GM06990 (cell line): ENCODE results near the gene PRM3.
"Not testable (repeated sequence)": the region's sequence is repeated elsewhere in the genome, so short reads cannot be mapped to it uniquely, and the experiment has no call there.

Experiments used
- DNase-seq: peaks from one replicate; pipeline ENCODE4 v3.0.0-alpha.2; 2011; ENCODE audit not compliant: insufficient read length; ENCODE audit errors: extremely low read depth
- H3K27me3 ChIP-seq: replicated peaks from 2 replicates; pipeline ENCODE4 v1.6.0; 2011; ENCODE audit warnings: low read length; ENCODE audit not compliant: control insufficient read depth, insufficient read depth
- H3K36me3 ChIP-seq: 2 replicates; pipeline ENCODE4 v1.5.1; 2011; ENCODE audit warnings: low read length; ENCODE audit not compliant: control insufficient read depth, insufficient read depth
- H3K4me3 ChIP-seq: replicated peaks from 2 replicates; pipeline ENCODE4 v1.5.1; 2011; ENCODE audit warnings: low read depth, mild to moderate bottlenecking, control low read depth, low read length
- TF ChIP-seq, protein P1 (sequence below): IDR thresholded peaks from 2 replicates; pipeline ENCODE4 v1.5.1; 2011; ENCODE audit warnings: low read length, control low read depth, mild to moderate bottlenecking, inconsistent platforms; ENCODE audit not compliant: insufficient read depth, poor library complexity, severe bottlenecking

PRM3 gene

DNA sequence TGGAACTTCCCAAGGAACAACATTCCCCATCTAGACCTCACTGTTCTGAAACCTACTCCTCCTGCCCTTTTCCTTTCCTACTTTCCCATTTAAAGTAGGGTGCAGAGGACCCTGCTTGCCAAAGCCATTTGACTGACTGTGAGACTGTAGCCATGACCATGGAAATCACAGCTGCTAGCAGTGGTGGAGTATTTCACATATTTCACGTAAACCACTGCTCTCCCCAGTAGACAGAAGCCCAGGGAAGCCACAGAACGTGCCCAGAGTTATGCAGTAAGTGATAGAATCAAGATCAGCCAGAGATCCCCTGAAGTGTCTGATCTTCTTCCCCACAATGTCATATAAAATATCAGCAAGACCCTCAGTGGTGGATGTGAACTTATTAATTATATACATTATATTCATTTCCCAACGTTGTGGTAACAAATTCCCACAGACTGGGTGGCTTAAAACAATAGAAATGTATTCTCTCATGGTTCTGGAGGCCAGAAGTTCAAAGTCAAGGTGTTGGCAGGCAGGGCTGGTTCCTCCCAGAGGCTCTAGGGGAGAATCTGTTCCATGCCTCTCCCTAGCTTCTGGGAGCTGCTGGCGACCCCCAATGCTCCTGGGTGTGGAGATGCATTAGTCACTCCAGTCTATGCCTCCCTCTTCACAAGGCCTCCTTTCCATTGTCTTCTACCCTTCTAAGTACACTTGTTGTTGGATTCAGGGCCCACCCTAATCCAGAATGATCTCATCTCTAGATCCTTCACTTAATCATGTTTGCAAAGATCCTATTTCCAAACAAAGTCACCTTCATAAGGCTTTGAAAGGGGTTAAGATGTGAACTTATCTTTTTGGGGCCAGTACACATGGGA is 28.4 kb upstream of the PRM3 start:
- no peaks in the 10 kb centered on the region for H3K27me3 ChIP-seq

DNA sequence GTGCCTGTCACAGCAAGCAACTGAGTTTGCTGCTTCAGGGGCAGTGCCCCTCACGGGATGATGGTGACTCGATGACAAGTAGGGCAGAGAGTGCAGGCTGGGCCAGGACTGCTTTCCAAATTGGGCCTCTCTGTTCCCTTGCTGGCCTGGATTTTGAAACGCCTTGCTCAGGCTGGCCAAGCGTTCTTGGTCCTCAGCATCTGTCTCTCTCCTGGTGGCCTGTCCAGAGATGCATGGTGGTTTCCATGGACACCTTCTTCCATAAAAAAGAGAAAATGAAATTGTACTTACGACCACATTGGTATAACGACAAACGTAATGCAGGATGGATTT is 27.1 kb upstream of the PRM3 start:
- DNase-seq = no peak
- Histone ChIP-seq H3K27me3 (no peaks in the 10 kb centered on the region), H3K36me3 (no peaks in the 10 kb centered on the region), H3K4me3 (no peak overlapping the region)
- TF ChIP-seq, protein P1, sequence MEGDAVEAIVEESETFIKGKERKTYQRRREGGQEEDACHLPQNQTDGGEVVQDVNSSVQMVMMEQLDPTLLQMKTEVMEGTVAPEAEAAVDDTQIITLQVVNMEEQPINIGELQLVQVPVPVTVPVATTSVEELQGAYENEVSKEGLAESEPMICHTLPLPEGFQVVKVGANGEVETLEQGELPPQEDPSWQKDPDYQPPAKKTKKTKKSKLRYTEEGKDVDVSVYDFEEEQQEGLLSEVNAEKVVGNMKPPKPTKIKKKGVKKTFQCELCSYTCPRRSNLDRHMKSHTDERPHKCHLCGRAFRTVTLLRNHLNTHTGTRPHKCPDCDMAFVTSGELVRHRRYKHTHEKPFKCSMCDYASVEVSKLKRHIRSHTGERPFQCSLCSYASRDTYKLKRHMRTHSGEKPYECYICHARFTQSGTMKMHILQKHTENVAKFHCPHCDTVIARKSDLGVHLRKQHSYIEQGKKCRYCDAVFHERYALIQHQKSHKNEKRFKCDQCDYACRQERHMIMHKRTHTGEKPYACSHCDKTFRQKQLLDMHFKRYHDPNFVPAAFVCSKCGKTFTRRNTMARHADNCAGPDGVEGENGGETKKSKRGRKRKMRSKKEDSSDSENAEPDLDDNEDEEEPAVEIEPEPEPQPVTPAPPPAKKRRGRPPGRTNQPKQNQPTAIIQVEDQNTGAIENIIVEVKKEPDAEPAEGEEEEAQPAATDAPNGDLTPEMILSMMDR = no peak

More for the DNA sequence above, 28.4 kb upstream of the PRM3 start:
- H3K36me3 ChIP-seq = no peaks in the 10 kb centered on the region
- no peak overlapping the region for H3K4me3 ChIP-seq
- no peak for DNase-seq
- TF ChIP-seq, protein P1 = no peak

DNA sequence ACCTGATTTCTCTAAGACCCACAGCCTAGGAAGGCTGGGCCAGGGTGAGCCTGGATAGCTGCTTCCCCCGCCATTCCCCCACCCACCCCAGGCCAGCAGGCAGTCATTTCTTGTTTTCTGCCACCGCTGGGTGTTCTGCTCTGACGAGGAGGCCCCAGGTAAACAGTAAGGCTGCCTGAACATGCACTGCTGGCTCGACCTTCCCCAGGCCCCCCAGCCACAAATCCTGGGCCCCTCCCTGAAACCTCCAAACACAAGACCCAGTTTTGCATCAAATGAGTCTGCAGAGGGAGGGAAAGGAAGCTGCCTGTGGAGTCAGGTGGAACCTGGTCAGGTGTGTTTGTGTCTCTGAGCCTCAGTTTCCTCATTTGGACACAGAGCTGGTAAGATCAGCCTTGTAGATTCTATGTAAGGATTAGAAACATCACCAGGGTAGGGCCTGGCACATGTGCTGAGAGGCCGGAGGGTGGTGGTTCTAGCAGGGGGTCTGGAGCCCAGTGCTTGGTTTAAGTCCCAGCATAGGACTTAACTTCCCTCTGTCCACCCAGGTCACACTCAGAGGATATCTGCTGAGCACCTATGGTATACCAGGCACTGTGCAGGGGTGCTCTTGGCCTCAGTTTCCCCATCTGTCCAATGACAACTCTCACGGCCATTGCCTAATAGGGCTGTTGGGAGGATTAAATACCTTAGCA is 26.6 kb upstream of the PRM3 start:
- H3K27me3 ChIP-seq = no peaks in the 10 kb centered on the region
- no peaks in the 10 kb centered on the region for H3K36me3 ChIP-seq
- H3K4me3 ChIP-seq = no peak overlapping the region
- TF ChIP-seq, protein P1 = no peak
- no peak for DNase-seq

DNA sequence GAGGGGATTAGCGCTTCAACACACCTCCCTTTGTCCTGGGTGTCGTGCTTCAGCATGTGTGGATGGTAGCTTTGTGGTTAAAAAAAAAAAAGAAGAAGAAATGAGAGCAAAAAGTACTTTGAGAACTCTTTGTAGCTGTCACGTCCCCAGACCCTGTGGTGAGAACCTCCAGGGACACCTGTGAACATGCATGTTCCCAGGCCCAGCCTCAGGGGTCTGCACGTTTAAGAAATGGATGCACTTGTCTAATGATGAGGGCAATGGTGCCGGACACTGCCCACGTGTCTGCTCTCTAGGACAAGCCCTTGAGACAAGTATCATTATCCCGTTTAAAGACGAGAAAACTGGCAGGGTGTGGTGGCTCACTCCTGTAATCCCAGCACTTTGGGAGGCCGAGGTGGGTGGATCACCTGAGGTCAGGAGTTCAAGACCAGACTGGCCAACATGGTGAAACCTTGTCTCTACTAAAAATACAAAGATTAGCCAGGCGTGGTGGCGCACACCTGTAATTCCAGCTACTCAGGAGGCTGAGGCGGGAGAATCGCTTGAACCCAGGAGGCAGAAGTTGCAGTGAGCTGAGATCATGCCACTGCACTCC is 25.6 kb upstream of the PRM3 start:
- peak; percentile 57 for DNase-seq

DNA sequence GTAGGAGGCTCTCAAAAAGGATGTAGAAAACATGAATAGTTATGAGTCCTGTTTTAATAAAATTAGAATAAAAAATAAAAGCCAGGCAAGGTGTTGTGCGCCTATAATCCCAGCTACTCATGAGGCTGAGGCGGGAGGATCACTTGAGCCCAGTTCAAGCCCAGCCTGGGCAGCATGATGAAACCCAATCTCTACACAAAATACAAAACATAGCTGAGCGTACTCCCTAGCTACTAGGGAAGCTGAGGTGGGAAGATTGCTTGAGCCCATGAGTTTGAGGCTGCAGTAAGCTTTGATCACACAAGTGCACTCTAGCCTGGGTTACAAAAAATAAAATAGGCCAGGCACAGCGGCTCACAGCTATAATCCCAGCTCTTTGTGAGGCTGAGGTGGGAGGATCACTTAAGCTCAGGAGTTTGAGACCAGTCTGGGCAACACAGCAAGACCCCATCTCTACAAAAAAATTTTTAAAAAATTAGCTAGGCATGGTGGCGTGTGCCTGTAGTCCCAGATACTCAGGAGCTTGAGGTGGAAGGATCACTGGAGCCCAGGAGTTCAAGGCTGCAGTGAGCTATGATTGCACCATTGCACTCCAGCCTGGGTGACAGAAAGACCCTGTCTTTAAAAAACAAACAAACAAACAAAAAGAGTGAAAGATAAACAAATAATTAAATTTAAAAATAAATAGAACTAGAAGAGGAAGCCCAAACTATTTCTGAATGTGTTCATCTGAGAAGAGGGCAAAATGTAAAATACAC is 24.9 kb upstream of the PRM3 start:
- Histone ChIP-seq H3K27me3 (no peaks in the 10 kb centered on the region), H3K4me3 (no peak overlapping the region), H3K36me3 (no peaks in the 10 kb centered on the region)
- TF ChIP-seq, protein P1 = no peak
- no peak for DNase-seq

More for the DNA sequence above, 25.6 kb upstream of the PRM3 start:
- H3K27me3 ChIP-seq, H3K36me3 ChIP-seq, H3K4me3 ChIP-seq: not testable (repeated sequence)
